NCI-H128 (cell line): ENCODE data around the gene ZNF213.

Source experiments
- DNase-seq: peaks from one replicate; lab custom pipeline; 2025; ENCODE audit not compliant: unreplicated experiment; lab: John Stamatoyannopoulos, UW

The ZNF213 gene

GRCh38 chr16:3101018-3101840 is 33.6 kb upstream of the ZNF213 start:
- DNase-seq, result no peak

- no peak for DNase-seq
Observed at GRCh38 chr16:3101841-3102470, 32.9 kb upstream of the ZNF213 start.

- DNase-seq, result peak; percentile 70
Observed at GRCh38 chr16:3106205-3106928, 28.5 kb upstream of the ZNF213 start.

GRCh38 chr16:3112058-3112880 is 22.6 kb upstream of the ZNF213 start, which contains the start of gene ZNF205:
Gene ZNF205, plus strand, starts transcription at chr16:3112586. Its CDS starts 845 bp downstream, at chr16:3113431.
- peak; percentile 71 for DNase-seq

- DNase-seq, result no peak
Observed at GRCh38 chr16:3112881-3113574, 21.8 kb upstream of the ZNF213 start.

GRCh38 chr16:3113765-3114479 is 20.9 kb upstream of the ZNF213 start:
- no peak for DNase-seq

- DNase-seq, result no peak
Observed at GRCh38 chr16:3115003-3115402, 19.8 kb upstream of the ZNF213 start.

GRCh38 chr16:3115561-3115960 is 19.3 kb upstream of the ZNF213 start:
- no peak for DNase-seq

GRCh38 chr16:3118204-3118790 is 16.5 kb upstream of the ZNF213 start:
- DNase-seq, result no peak

GRCh38 chr16:3118846-3119245 is 16.0 kb upstream of the ZNF213 start:
- DNase-seq, result no peak

GRCh38 chr16:3119286-3119685 is 15.5 kb upstream of the ZNF213 start:
- DNase-seq, result no peak

GRCh38 chr16:3119701-3120408 is 15.0 kb upstream of the ZNF213 start:
- DNase-seq, result no peak

- no peak for DNase-seq
Observed at GRCh38 chr16:3120435-3120834, 14.4 kb upstream of the ZNF213 start.

GRCh38 chr16:3121851-3122467 is 12.9 kb upstream of the ZNF213 start:
- no peak for DNase-seq

- no peak for DNase-seq
Observed at GRCh38 chr16:3122926-3123570, 11.8 kb upstream of the ZNF213 start.

GRCh38 chr16:3123986-3124886 is 10.6 kb upstream of the ZNF213 start:
- peak; percentile 67 for DNase-seq

- DNase-seq, result no peak
Observed at GRCh38 chr16:3127745-3128144, 7.1 kb upstream of the ZNF213 start.
